Mammary epithelial cell (primary cell): ENCODE measurements around the gene CXCL12.

Source experiments
- CTCF ChIP-seq, 2 donors: IDR thresholded peaks in 1 of 2; conservative IDR thresholded peaks in 1 of 2; 2 replicates each; pipeline ENCODE4 v1.5.1; 2011 to 2012; ENCODE audit warnings: inconsistent platforms in 2 of 2, low read length in 2 of 2, mild to moderate bottlenecking in 2 of 2, control low read depth in 1 of 2, low read depth in 1 of 2; ENCODE audit not compliant: insufficient read depth in 1 of 2; ENCODE audit errors: extremely low read depth in 1 of 2
- EZH2 ChIP-seq: IDR thresholded peaks from 2 replicates; pipeline ENCODE4 v1.6.1; 2012; ENCODE audit warnings: low read length, inconsistent platforms, borderline replicate concordance

- TF ChIP-seq CTCF (conservative IDR thresholded peaks at IDR 0.05 in 1 of 2, IDR thresholded peaks at IDR 0.05 in 1 of 2; ENCODE audit: extremely low read depth in 1 of 2, insufficient read depth in 1 of 2, low read depth in 1 of 2, low read length in 2 of 2): no peak
- no peak for TF ChIP-seq EZH2
These were observed 12.8 kb upstream of the CXCL12 start for GRCh38 chr10:44397476-44398225.
